Calu3 (cell line): ENCODE data around the gene KIRREL3. TPM values are rescaled to one million over a fixed set of nuclear protein-coding genes. Genes with fewer than 3 reads are reported as not detected.

ENCODE experiments used
- BruUV-seq: library from RNA; stranded (reverse); fragments of 400-500 nt; replicated peaks from 2 replicates; lab custom pipeline; 2021; lab: Mats Ljungman, UMichigan
- CTCF ChIA-PET: fragments of 300-600 bp; sonication (Branson Sonifier 250); formaldehyde crosslinking; loops from one replicate; lab custom pipeline; 2022; ENCODE audit warnings: antibody characterized with exemption; lab: Charles Lee
- DNase-seq: peaks from one replicate; pipeline ENCODE4 v3.0.0; 2022
- H3K27ac Mint-ChIP-seq: one replicate; pipeline ENCODE4 v1.8.0; 2022; ENCODE audit warnings: mixed read lengths; ENCODE audit not compliant: unreplicated experiment
- H3K27me3 Mint-ChIP-seq: one replicate; pipeline ENCODE4 v1.8.0; 2022; ENCODE audit warnings: mixed read lengths; ENCODE audit not compliant: unreplicated experiment
- H3K36me3 Mint-ChIP-seq: one replicate; pipeline ENCODE4 v1.8.0; 2022; ENCODE audit warnings: mild to moderate bottlenecking, moderate library complexity, mixed read lengths; ENCODE audit not compliant: insufficient read depth, unreplicated experiment
- H3K4me1 Mint-ChIP-seq: one replicate; pipeline ENCODE4 v1.8.0; 2022; ENCODE audit warnings: mild to moderate bottlenecking, low read depth, mixed read lengths; ENCODE audit not compliant: unreplicated experiment
- H3K4me3 Mint-ChIP-seq: one replicate; pipeline ENCODE4 v1.8.0; 2022; ENCODE audit warnings: mild to moderate bottlenecking, low read depth, moderate library complexity, mixed read lengths; ENCODE audit not compliant: unreplicated experiment
- H3K9me3 Mint-ChIP-seq: one replicate; pipeline ENCODE4 v1.8.0; 2022; ENCODE audit warnings: low read depth, mixed read lengths; ENCODE audit not compliant: unreplicated experiment
- intact Hi-C: fragments of 100-400 bp; cut with micrococcal nuclease; formaldehyde crosslinking; loops from one replicate; pipeline ENCODE4 v1.10.0; 2022; ENCODE audit not compliant: unreplicated experiment
- total RNA-seq: library from RNA; stranded (reverse); gene quantifications from 2 replicates; pipeline ENCODE4 v1.2.3, GENCODE V29; 2022
- TF ChIP-seq, protein P1 (sequence below): fragments of 200-600 bp; IDR thresholded peaks from one replicate; pipeline ENCODE4 v1.8.0; 2022; ENCODE audit warnings: antibody characterized with exemption; ENCODE audit not compliant: unreplicated experiment

Gene KIRREL3
- total RNA-seq, 1 experiment from 2014 or later = 0.26 TPM

DNA sequence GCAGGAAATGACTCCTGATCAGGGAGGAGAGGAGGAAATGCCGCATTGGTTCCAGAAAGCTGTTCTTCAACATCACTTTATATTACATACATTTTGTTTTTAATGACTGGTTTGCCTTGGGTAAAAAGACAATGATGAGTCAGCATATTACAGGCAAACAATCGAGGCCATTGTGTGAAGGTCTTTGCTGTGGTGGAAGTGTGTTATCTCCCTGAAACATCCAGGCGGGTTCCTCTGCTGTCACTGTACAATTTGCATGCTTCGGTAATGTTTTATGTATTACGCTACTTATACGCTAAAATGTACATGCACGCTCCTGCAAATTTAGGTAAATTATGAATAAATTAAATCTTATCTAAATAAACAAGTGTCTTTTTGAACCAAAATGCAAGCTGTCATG is 161.1 kb downstream of the KIRREL3 start:
- no peak for DNase-seq
- H3K9me3 Mint-ChIP-seq = no peaks in the 10 kb centered on the region
- intact Hi-C loops = no loop called here
- no peak overlapping the region for H3K4me3 Mint-ChIP-seq
- BruUV-seq = no TSS peak
- H3K27me3 Mint-ChIP-seq = no peaks in the 10 kb centered on the region
- CTCF ChIA-PET = no interaction called here
- no peaks in the 10 kb centered on the region for H3K36me3 Mint-ChIP-seq
- TF ChIP-seq, protein P1, sequence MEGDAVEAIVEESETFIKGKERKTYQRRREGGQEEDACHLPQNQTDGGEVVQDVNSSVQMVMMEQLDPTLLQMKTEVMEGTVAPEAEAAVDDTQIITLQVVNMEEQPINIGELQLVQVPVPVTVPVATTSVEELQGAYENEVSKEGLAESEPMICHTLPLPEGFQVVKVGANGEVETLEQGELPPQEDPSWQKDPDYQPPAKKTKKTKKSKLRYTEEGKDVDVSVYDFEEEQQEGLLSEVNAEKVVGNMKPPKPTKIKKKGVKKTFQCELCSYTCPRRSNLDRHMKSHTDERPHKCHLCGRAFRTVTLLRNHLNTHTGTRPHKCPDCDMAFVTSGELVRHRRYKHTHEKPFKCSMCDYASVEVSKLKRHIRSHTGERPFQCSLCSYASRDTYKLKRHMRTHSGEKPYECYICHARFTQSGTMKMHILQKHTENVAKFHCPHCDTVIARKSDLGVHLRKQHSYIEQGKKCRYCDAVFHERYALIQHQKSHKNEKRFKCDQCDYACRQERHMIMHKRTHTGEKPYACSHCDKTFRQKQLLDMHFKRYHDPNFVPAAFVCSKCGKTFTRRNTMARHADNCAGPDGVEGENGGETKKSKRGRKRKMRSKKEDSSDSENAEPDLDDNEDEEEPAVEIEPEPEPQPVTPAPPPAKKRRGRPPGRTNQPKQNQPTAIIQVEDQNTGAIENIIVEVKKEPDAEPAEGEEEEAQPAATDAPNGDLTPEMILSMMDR = no peak
- no peak overlapping the region for H3K27ac Mint-ChIP-seq
- no peaks in the 10 kb centered on the region for H3K4me1 Mint-ChIP-seq

GRCh38 chr11:126838779-126839178 is 161.8 kb downstream of the KIRREL3 start:
- Mint-ChIP-seq H3K36me3 (no peaks in the 10 kb centered on the region), H3K27me3 (no peaks in the 10 kb centered on the region), H3K4me1 (no peaks in the 10 kb centered on the region), H3K4me3 (no peak overlapping the region), H3K27ac (no peak overlapping the region), H3K9me3 (no peaks in the 10 kb centered on the region)
- CTCF ChIA-PET = no interaction called here
- no TSS peak for BruUV-seq
- TF ChIP-seq, protein P1 = no peak
- intact Hi-C loops = no loop called here
- DNase-seq = no peak

DNA sequence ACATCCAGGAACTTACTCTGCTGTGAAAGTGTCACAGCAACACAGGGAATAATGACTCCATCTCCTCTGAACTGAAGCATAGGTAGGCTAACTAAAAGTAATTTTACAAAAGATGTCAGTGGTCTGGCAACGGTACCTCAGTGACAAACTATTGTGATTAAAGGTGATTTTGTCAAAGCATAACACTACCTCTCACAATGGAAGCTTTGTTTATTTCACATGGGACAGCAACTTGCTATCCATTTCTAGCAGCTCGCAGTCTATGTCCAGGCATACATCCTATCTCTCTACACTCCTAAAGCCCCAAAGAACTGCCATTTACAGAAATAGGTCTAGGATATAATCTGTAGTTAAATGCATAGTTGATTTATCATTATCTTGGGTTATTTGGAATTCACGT is 163.0 kb downstream of the KIRREL3 start:
- BruUV-seq = no TSS peak
- Mint-ChIP-seq H3K27ac (no peak overlapping the region), H3K4me1 (no peaks in the 10 kb centered on the region), H3K9me3 (no peaks in the 10 kb centered on the region), H3K27me3 (no peaks in the 10 kb centered on the region), H3K36me3 (no peaks in the 10 kb centered on the region), H3K4me3 (no peak overlapping the region)
- TF ChIP-seq, protein P1 = no peak
- CTCF ChIA-PET = no interaction called here
- no peak for DNase-seq
- intact Hi-C loops = no loop called here

DNA sequence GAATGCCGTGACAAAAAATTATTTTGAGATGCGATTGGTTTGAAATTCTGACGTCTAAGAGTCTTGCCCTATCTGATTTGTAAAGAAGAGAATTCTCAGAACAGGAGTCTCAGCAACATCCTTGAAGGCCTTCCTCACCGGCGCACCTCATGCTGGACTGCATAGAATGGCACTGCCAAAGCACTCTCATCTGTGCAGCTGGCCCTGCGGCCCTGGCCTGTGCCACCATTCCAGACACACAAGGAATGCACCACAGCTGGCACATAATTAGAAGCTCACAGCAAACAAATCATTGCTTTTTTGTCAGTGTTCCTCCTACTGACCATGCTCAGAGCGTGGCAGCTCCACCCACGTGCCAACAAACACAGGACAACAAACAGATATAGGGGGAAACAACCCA is 166.0 kb downstream of the KIRREL3 start:
- Mint-ChIP-seq H3K9me3 (no peaks in the 10 kb centered on the region), H3K27me3 (no peaks in the 10 kb centered on the region), H3K27ac (no peak overlapping the region), H3K4me1 (no peaks in the 10 kb centered on the region), H3K4me3 (no peak overlapping the region), H3K36me3 (no peaks in the 10 kb centered on the region)
- no peak for DNase-seq
- TF ChIP-seq, protein P1 = no peak
- intact Hi-C loops = no loop called here
- CTCF ChIA-PET = no interaction called here
- BruUV-seq = no TSS peak
